NCI-H774 (cell line): ENCODE results near the gene NUDT22.

ENCODE experiments used
- DNase-seq: peaks from one replicate; lab custom pipeline; 2025; lab: John Stamatoyannopoulos, UW

The NUDT22 gene

GRCh38 chr11:64206457-64207255, 19.4 kb upstream of the NUDT22 start, which contains the start of gene FERMT3:
Gene FERMT3, plus strand, starts transcription at chr11:64206721. Its CDS starts 644 bp downstream, at chr11:64207365.
- DNase-seq: no peak

- DNase-seq: no peak
Measured at GRCh38 chr11:64207256-64208085, 18.6 kb upstream of the NUDT22 start.

- no peak for DNase-seq
Measured at GRCh38 chr11:64208086-64208795, 17.8 kb upstream of the NUDT22 start.

GRCh38 chr11:64208796-64209562, 17.1 kb upstream of the NUDT22 start:
- no peak for DNase-seq

- DNase-seq: no peak
Measured at GRCh38 chr11:64209563-64209843, 16.6 kb upstream of the NUDT22 start.

GRCh38 chr11:64210301-64211020, 15.6 kb upstream of the NUDT22 start:
- DNase-seq: no peak

GRCh38 chr11:64211181-64211872, 14.7 kb upstream of the NUDT22 start:
- DNase-seq: no peak

GRCh38 chr11:64216879-64217278, 9.2 kb upstream of the NUDT22 start:
- DNase-seq: no peak

- no peak for DNase-seq
Measured at GRCh38 chr11:64218628-64219353, 7.3 kb upstream of the NUDT22 start.

GRCh38 chr11:64219354-64219684, 6.8 kb upstream of the NUDT22 start:
- DNase-seq: no peak

- DNase-seq: no peak
Measured at GRCh38 chr11:64219755-64220154, 6.3 kb upstream of the NUDT22 start.

GRCh38 chr11:64220271-64220670, 5.8 kb upstream of the NUDT22 start:
- no peak for DNase-seq

- DNase-seq: no peak
Measured at GRCh38 chr11:64220798-64221197, 5.3 kb upstream of the NUDT22 start.

- DNase-seq: no peak
Measured at GRCh38 chr11:64222651-64223000, 3.4 kb upstream of the NUDT22 start.

GRCh38 chr11:64223001-64223651, 2.9 kb upstream of the NUDT22 start:
- no peak for DNase-seq

- no peak for DNase-seq
Measured at GRCh38 chr11:64224151-64224890, 1.8 kb upstream of the NUDT22 start.

- DNase-seq: no peak
Measured at GRCh38 chr11:64224891-64225607, 1.0 kb upstream of the NUDT22 start.

GRCh38 chr11:64226507-64227051, 505 bp downstream of the NUDT22 start:
- DNase-seq: peak; percentile 73
